Activated CD4-positive, alpha-beta T cell treated with anti-CD3 and anti-CD28 coated beads for 1 hour (primary cell): ENCODE results near the gene PIP5K1B.

Experiments
- DNase-seq: peaks from one replicate; pipeline ENCODE4 v3.0.0-alpha.2; 2020

The PIP5K1B gene

DNA sequence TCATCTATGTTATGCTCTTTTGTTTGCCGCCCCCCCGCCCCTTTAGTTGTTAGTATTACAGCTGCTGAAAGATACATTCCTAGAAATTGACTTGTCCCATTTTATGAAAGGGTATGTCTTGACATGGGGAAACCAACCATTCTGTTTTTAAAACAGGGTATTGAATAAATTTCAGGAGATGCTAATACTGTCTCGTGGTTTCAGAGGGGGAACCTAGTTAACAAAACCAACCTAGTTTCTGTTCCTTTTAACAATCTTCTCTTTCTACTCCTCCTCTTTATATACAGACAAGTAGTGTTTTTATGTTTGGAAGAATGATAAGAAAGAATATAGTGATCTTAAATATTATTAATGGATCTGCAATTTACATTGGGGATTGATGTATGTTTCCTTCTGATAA, 3.5 kb downstream of the PIP5K1B start:
- no peak for DNase-seq

DNA sequence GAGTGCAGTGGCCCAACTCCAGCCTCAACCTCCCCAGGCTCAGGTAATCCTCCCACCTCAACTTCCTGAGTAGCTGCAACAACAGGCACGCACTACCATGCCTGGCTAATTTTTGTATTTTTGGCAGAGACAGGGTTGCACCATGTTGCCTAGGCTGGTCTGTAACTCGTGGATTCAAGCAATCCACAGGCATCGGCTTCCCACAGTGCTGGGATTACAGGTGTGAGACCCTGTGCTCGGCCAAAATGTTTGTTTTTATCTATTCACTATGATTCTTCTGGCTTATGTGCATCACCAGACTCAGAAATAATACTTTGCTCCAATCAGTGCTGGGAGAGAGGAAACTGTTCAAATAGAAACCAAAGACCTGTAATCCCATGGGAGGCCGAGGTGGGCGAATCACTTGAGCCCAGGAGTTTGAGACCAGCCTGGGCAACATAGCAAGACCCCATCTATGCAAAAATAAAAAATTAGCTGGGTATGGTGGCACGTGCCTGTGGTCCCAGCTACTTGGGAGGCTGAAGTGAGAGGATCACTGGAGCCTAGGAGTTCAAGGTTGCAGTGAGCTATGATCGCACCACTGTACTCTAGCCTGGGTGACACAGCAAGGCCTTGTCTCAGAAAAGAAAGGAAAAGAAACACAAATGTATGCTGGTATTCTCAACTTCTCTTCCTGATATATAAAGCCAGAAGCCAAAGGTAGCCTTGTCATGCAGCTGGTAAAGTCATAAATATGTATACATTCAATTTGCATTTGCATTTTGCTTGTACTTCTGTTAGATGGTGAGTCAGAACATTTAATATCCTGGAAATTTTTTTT, 4.5 kb downstream of the PIP5K1B start:
- no peak for DNase-seq

DNA sequence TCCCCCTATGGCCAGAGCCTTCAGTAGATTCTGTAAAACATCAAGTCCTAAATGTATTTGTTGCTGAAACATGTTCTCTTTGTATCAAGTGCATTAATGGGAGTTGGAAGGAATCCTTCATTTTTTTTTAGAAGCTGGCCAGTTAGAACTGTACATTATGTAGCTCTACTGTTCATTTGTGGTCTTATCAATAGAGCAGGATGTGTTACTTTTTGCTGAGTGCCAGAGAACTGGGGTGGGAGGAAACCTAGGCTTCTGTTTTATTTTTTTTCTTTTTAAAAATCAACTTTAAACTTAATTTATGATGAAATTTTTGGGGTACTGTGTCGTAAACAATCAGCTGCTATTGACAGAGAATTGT, 5.1 kb downstream of the PIP5K1B start:
- DNase-seq: no peak

DNA sequence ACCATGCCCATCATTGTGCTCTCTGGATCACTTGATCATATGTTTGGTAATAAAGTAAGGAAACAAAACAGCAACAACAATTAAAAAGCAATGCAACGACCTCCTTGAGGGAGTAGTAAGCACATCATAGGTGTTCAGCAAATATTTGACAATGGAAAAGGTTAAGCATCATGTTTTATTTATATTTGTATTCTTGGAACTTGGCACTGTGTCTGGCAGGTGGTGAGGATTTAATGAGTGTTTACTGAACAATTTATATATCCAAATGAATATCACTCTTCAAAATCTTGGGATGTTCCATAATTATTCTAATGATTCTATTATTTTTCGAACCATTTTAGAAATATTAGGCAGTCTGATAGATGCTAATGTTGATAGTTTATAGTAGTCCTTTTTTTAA, 6.2 kb downstream of the PIP5K1B start:
- DNase-seq: no peak

DNA sequence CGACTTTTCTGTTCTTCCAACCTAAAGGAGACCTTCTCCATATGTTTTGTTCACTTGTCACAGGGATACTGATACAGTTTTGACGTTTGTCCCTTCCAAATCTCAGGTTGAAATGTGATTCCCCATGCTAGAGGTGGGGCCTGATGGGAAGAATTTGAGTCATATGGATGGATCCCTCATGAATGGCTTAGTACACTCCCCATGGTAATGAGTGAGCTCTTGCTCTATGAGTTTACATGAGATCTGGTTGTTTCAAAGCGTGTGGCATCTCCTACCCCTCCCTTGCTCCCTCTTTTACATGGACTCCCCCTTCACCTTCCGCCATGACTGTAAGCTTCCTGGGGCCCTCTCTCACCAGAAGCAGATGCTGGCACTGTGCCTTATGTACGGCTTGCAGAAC, 6.9 kb downstream of the PIP5K1B start:
- no peak for DNase-seq

DNA sequence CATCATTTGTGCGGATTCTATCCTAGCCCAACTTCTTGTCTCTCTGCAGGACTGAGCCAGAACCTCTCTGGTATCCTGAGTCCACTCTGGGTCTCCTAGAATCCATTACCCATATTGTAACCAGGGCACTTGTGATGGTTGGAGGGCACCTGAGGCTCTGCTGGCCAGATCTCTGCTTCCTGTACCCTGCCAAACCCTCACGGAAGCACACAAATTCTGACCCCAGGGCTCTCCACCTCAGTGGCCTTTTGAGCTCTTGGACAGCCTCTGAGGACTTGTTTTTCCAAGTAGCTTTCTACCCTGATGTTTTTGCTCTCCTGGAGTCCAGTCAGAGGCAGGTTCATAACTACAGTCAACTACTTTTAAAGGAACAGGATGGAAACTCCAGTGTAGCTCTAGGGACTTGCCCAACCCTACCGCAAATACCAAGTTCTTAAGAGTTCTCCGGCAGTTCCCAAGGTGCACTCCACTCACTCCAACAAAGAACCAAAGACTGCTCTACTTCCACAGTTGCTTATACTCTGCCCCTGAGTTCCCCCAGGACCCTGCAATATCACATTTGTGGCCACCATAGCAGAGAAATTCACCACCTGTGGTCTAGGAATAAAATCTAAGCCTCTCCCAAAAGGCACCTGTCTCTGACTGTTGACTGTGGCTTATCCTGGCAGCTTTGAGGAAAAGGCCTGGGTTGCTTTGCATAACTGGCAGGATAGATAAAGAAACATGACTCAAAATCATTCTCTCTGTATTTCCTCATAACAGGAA, 9.6 kb downstream of the PIP5K1B start:
- no peak for DNase-seq

DNA sequence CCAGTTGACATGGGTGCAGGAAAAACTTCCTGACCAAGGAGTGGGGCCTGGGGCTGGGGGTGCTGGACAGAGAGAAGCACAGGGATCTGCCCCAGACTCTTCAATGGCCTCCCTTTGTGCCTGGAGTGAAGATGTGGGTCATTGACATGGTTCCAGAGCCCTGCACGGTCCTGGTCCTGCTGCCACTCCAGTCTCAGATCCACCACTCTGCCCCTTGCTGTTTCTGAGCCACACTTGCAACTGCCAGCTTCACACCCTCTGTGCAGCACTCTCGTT, 10.1 kb downstream of the PIP5K1B start:
- DNase-seq: no peak

DNA sequence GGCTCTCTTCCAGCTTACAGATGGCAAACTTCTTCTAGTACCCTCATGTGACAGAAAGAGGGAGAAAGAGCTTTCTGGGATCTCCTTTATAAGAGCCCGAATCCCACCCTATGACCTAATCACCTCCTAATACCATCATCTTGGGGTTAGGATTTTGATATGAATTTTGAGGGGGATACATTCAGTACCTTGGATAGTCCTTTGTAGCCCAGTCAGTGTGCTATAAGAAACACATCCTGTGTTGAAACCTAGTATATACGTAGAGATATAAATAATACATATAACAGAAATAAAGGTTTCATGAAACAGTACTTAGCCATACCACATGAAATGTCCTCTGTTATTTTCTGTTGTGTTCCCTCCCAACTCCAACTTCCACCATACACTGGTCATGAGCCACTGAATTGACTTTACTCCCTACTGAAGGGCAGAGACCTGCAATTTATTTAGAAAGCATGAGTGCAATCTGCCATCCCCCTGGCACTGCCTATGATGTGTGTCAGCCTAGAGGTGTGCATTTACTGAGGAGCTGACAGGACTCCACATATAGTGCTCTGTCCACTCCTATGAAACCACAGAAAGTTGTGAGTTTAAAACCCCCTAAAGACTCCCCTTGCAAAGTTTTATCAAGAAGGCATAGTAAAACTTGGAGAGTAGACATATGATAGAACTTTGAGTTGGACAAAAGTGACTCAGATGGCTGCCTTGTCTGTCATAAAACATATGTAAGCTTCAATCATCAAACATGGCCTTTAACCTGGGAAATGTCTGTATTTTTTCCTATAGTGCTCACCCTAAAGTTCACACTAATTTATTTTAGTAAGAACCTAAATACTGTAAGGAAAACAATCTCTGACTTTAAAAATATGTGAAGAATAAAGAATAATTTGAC, 12.8 kb downstream of the PIP5K1B start:
- DNase-seq: no peak

DNA sequence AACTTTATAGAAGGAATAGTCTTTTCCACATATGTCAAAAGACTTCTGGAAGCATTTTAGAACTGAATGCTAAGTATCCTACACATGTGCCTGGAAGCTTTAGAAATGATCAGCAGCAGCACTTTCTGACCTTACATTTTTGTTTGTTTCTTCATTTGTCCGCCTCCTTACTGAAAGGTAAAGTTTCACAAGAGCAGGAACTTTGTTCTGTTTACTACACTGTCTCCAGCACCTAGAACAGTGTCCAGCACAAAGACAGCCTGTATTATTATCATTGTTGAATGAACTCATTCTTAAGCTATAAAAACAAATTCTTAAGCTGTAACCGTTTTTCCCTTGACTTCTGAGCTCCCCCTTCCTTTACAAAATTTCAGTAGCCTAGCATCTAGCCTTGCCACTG, 14.8 kb downstream of the PIP5K1B start:
- no peak for DNase-seq

DNA sequence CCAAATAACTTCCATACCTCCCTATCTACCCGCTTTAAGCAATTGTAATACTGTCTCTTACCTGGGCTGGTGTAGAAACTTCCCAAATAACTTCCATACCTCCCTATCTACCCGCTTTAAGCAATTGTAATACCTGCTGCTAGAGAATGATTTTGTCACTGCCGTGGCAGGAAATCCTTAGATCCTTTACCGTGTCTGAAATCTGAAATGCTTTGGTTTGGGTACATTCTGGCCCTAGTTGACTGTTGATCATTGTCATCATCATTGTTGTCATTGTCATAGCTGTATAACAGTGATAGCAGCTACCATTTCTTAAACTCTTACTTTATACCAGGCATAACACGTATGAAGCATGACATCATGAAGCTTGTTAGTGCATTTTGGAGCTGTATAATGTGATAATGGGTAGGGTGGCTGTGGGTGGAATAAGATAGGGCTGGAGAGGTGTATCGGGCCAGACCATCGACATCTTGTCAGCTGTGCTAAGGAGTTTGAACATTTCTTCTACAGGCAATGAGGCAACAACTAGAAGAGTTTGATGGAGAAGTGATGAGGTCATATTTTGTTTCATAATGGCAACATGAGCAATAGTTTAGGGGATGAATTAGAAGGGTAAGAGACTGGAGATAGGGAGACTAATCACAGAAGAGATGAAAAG, 15.7 kb downstream of the PIP5K1B start:
- DNase-seq: no peak

DNA sequence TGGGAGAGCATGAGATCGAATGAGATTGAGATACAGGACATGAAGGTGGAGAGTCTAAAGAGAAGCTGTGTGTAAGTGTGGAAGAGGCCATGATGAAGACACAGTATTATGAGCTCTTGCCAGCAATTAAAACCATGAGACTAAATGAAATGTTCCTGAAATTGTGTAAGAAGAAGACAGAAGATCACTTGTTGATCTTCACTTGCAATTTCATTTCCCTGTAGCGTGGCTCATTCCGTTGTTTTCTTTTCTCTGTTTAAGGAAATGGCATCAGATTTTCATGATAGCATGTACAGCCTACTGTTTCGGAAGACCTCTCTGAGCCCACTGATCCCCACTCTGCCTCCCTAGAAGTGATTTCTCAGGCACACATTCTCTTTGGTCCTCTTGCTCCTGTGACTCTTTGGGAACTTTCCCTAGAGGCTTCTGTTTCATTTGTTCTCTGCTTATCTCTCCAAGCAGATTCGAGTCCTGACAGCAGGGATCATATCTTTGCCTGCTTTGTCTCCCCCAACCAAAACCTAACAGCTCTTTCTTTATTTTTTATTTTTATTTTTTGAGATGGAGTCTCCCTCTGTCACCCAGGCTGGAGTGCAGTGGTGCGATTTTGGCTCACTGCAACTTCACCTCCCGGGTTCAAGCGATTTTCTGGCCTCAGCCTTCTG, 16.8 kb downstream of the PIP5K1B start:
- no peak for DNase-seq

DNA sequence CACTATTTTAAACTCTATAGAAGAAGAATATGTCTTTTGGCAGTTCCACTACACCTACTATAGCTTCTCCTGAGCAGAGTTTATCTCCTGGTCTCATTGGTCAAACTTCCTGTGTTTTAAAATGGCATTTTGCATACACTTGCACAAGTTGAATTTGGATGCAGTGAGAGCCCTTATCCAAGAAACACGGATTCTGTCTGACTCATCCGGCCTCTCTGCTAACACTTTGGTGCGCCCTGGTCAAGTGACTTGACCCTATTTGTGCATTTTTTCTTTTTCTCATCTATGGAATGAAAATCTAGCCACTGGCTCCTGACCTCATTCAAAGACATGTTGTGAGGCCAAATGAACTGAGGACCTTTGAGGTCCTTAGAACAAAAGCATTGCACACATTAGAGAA, 20.0 kb downstream of the PIP5K1B start:
- DNase-seq: no peak

DNA sequence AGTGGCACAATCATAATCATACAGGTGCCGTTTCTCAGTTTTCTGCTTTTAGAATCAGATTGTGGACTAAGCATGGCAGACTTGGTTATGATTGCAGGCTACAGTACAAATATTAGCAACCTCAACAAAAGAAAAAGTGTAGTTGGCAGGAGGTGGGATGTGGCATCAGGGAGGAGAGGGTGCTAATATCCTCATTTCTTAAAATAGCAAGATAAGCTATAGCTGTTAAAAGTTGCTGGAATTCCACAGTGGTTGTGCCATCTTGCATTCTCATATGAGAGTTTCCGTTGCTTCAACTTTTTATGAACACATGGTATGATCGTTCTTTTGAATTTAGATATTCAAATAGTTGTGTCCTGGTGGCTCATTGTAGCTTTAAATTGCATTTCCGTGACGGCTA, 21.4 kb downstream of the PIP5K1B start:
- no peak for DNase-seq

DNA sequence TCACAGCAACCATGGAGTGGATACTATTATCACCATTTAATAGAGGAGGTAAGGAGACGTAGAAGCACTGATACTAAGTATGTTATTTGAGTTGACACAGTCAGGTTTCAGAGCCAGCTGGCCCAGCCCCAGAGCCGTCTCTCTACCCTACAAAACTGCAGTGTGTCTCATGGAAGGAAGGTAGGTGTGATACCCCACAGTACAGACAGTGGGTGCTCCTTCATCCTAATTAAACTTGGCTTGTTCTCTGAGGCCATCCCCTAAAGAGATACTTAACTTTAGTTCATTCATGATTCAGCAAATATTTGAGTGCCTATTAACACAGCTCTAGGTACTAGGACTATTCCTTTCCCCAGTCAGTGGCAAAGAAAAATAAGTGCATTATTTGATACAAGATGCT, 22.6 kb downstream of the PIP5K1B start:
- DNase-seq: no peak

DNA sequence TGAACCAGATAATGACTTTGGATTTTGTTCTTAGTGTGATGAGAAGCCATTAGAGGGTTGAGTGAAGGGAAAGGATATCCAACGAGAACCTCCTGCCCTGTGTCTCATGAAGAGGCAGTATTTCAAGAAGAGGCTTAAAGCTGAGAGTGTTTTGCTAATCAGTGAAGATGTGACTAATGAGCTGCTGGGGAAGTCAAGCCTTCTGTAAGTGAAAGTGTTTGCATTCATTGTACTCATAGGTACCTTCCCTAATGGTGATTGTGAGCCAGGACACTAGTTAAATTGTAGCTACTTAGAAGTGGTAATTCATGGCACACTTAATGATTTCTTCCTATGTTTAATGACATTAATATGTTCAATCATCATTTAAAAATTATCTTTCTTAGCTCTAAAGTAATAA, 23.7 kb downstream of the PIP5K1B start:
- no peak for DNase-seq

DNA sequence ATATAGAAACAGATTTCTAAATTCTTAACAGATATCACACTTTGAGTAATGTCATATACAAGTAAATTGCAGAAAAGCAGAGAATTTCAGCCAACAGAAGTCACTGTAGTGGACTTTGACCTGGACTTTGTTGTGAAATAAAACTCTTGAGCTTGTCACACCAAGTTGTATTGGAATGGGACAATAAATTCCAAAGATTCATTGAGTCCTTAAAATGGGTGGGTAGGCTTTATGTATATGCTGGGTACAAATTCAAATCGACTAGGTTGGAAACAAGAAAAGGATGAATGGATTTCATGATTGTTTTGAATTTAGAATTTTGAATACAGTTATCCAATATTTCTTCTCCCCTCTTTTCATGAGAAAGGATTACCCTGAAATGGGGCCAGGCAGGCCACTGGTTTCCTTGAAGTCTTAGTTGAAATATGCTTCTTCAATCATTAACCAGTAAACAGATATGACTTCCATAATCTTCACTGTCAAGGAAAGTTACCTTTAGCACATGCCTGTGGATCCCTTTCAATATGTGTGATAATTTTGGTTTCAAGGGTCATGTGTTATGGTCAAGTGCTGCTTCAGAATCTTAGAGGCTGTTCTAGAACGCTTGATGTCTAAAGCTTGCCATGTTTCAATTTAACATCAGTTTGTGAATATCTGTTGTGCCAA, 25.7 kb downstream of the PIP5K1B start:
- DNase-seq: no peak

DNA sequence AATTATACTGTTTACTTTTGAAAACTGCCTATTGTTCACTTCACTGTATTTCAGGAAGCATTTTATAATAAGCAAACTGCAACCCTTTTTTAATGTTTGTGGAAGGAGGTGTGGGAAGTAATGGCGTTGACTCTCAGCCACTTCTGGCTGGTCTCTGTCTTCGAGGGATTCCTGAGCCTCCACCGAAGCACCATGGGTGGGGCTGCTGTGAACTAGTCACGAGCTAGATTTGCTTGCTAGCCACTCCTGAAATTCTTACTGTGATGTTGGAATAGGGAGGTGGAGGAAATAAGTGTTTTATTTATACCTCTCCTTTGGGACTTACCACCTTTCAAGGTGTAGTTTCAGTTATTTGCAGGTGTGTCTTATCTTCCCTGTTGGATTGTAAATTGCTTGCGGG, 26.8 kb downstream of the PIP5K1B start:
- DNase-seq: no peak

DNA sequence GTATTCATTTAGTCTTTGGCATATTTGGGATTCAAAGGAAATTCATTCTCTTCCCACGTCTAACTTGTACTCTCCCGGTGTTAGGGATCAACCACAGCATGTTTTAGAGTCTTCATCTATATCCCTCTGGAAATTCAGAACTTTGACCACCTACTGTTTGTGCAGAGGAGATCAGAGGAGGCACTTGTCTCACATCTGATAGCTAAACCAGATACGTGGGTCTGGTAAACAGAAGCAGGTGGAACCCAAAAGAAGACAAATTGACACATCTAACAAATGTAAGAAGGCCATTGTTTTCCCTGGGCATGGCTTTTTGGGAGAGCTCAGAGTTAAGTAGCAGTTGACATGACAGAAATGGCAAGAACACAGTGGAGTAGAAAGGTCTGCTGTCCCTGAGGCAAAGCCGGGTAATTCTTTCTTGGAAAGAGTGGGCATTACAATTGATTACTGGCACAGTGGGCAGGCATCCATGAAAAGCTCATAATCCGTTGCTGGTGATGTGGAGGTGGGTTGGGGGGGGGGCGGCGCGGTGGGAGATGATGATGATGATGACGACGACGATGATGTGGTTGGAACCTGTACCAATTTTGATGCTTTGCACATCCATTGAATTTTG, 27.5 kb downstream of the PIP5K1B start:
- DNase-seq: no peak

DNA sequence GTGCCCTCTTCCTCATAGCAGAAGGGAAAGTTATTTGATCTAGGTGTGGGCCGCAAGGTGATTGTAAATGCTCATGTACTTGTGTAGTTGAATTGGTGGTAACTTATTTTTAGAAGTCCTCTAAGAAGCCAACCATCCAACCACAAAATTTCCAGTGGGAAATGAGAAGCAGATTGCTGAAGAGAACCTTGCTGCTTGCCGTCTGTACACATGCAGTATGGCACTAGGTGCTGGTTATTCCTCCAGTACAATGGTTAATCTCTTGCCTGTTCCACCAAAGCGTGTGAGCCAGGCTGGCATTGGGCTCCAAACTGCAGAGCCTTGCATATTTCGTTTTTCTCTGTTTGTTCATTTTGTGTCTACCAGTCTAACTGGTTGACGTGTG, 28.0 kb downstream of the PIP5K1B start:
- no peak for DNase-seq

DNA sequence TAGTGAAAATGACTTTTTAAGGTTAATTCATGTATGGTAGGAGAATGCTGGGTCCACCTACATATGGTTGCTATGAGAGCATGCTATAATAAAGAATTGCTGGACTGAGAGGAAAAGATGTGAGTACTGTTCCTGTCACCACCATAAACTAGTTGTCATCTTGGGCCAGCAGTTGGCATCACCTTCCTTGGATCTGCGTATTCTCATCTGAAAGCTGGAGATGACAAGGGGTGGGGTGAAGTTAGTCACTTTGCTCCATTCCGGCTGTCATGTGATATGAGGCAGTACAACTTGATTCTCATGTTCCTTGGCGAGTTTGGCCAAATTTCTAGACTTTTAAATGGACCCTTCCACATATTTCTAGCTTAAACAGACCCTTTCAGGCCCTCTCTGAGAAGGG, 33.3 kb downstream of the PIP5K1B start:
- no peak for DNase-seq

DNA sequence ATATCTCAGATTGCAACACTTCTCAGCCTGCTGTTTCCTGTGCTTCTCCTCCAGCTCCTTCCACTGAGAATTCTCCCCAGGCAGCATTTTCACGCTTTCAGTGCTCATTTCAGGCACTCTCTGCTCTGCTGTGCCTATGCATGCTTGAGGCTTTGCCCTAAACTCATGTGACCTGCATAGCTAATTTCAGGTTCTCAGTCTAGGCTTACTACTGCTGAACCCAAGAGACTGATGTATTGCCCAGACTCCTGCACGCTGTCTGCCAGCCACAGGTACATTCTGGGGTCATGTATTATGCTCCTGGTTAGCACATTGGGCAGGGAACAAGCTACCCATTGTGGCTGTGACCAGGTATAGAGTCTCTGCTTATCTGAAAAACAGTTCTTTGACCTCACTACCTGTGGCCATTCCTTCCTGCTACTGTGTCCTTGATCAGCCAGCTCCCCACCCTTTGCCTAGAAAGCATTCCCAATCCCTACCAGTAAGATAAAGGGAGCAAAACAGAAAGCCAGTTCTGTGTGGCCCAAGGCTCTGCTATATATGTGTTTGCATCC, 34.7 kb downstream of the PIP5K1B start:
- DNase-seq: no peak
